GM19238 (cell line): ENCODE results near the gene AMOTL1.
"Not testable (repeated sequence)": the region's sequence is repeated elsewhere in the genome, so short reads cannot be mapped to it uniquely, and the experiment has no call there.

ENCODE experiments used
- DNase-seq: peaks from one replicate; pipeline ENCODE4 v3.0.0; 2011; ENCODE audit warnings: low spot score; ENCODE audit not compliant: insufficient read length

Gene AMOTL1

GRCh38 chr11:94822080-94822479 lies 53.9 kb downstream of the AMOTL1 start:
- no peak for DNase-seq

GRCh38 chr11:94823102-94823732 lies 55.1 kb downstream of the AMOTL1 start:
- no peak for DNase-seq

- no peak for DNase-seq
Observed at GRCh38 chr11:94825031-94825430, 56.9 kb downstream of the AMOTL1 start.

- no peak for DNase-seq
Observed at GRCh38 chr11:94825481-94825880, 57.3 kb downstream of the AMOTL1 start.

GRCh38 chr11:94826415-94826814 lies 58.3 kb downstream of the AMOTL1 start:
- DNase-seq = no peak

- no peak for DNase-seq
Observed at GRCh38 chr11:94828088-94828487, 59.9 kb downstream of the AMOTL1 start.

- no peak for DNase-seq
Observed at GRCh38 chr11:94830722-94831510, 62.8 kb downstream of the AMOTL1 start.

- DNase-seq = no peak
Observed at GRCh38 chr11:94831529-94831928, 63.4 kb downstream of the AMOTL1 start.

- no peak for DNase-seq
Observed at GRCh38 chr11:94832604-94833235, 64.6 kb downstream of the AMOTL1 start.

- DNase-seq = no peak
Observed at GRCh38 chr11:94834911-94835593, 66.9 kb downstream of the AMOTL1 start.

GRCh38 chr11:94835594-94835927 lies 67.4 kb downstream of the AMOTL1 start:
- DNase-seq = no peak

- DNase-seq = no peak
Observed at GRCh38 chr11:94837317-94837716, 69.2 kb downstream of the AMOTL1 start.

GRCh38 chr11:94838027-94838731 lies 70.0 kb downstream of the AMOTL1 start:
- DNase-seq = no peak

- DNase-seq = no peak
Observed at GRCh38 chr11:94840209-94840608, 72.1 kb downstream of the AMOTL1 start.

- DNase-seq = no peak
Observed at GRCh38 chr11:94844031-94844430, 75.9 kb downstream of the AMOTL1 start.

- DNase-seq = no peak
Observed at GRCh38 chr11:94845622-94846021, 77.5 kb downstream of the AMOTL1 start.

GRCh38 chr11:94849839-94850238 lies 81.7 kb downstream of the AMOTL1 start:
- no peak for DNase-seq

- no peak for DNase-seq
Observed at GRCh38 chr11:94851864-94852636, 83.9 kb downstream of the AMOTL1 start.

- not testable (repeated sequence) for DNase-seq
Observed at GRCh38 chr11:94853288-94853687, 85.1 kb downstream of the AMOTL1 start.

GRCh38 chr11:94853836-94854235 lies 85.7 kb downstream of the AMOTL1 start:
- no peak for DNase-seq
